GM21381 (cell line): Measurements from ENCODE around the gene ZFYVE27.
"Not testable (repeated sequence)": the region's sequence is repeated elsewhere in the genome, so short reads cannot be mapped to it uniquely, and the experiment has no call there.

ENCODE experiments used
- ATAC-seq: cut with Tn5 transposase; IDR thresholded peaks from one replicate; pipeline ENCODE4 v1.9.1; 2021; ENCODE audit warnings: mild to moderate bottlenecking, moderate library complexity; ENCODE audit not compliant: unreplicated experiment

ZFYVE27 gene

DNA sequence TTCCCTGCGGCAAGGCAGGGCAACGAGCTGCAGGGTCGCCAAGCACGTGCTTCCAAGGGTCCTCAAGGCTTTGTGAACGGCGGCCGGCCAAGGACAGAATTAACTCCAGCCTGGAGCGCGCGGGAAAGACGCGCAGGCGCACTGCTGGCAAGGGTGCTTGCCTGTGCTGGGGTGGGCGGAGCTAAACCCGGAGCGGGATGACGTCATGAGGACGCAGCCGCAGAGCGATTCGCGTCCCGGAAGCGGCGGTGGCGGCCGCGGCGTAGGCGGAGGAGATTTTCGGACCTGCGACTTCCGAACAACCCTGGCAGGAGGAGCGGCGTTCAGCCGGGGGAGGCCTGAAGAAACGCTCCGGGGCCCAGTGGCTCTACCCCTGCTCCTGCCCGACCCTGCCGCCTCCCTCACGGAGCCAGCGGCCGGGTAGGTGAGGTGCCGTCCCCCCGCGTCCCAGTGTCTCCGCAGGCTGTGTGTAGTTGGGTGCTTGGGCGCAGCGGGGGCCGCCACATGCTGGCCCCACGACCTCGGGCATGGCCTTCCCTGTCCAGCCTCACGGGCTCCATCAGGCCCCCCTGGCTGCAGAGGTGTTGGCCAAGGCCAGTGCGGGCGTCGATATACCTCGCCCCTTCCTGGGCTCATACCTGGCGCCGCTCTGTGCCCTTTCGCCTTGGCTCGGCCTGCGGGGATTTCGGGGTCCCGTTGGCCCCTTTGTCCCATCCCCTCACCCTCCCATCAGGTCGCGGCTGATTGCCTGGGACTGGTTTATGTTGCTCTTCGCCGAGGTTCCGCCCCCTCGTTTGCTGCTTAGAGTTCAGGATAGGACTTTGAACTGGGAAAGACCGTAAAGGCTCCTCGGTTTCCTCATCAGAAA lies at the start of gene ZFYVE27:
Gene ZFYVE27 (plus strand): TSS at position 227 of the 868 bp plus-strand sequence. CDS start 1,350 bp downstream, outside the sequence.
- peak; percentile 90 for ATAC-seq

DNA sequence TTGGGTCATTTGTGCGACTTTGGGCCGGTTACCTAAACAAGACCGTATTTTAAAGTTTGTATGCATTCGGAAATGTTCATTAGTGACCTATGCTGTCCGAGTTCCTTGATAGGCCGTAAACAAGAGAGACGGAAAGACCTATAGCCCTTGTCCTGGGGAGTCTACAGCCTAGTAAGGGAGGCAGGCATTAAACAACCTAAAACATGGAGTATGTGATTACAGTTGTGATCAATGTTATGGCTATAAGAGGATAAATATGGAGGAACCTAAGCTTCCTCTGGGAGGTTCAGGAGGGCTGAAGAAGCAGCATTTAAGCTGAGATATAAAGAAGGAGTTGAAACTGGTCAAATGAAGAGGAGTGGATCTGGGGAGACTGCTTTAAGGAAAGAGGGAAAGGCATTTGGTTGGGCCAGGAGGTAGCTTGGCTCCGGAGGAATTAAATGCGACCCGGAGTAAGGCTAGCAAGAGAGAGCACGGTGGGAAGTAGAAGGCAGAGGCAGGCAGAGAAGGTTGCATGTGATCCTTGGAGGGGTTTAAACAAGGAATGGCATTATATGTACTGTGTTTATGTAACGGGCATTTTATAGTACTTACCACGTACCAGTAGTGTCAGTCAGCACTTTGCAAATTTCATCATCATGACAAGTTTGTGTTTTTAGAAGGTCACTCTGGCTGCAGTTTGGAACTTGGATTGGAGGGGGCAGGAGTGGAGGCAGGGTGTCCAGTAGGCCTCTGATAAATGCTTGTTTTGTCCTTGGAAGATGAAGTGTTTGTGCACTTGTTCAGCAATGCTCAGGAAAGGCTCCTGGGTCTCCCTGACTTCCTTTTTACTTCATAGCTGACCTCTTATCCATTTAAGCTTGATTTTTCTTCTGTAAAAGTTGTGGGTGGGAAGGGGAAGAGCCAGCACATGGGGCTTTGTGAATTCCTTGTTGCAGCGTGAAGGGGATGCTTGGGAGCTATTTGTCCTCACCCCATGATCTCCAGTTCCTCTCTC lies 48.8 kb upstream of the ZFYVE27 start:
- no peak for ATAC-seq

GRCh38 chr10:97689559-97690020 lies 47.3 kb upstream of the ZFYVE27 start:
- ATAC-seq, result no peak

- no peak for ATAC-seq
Observed at GRCh38 chr10:97690133-97690532, 46.8 kb upstream of the ZFYVE27 start.

- ATAC-seq, result not testable (repeated sequence)
Observed at GRCh38 chr10:97698072-97698655, 38.8 kb upstream of the ZFYVE27 start.

GRCh38 chr10:97701438-97702069 lies 35.4 kb upstream of the ZFYVE27 start:
- ATAC-seq, result peak; percentile 73

DNA sequence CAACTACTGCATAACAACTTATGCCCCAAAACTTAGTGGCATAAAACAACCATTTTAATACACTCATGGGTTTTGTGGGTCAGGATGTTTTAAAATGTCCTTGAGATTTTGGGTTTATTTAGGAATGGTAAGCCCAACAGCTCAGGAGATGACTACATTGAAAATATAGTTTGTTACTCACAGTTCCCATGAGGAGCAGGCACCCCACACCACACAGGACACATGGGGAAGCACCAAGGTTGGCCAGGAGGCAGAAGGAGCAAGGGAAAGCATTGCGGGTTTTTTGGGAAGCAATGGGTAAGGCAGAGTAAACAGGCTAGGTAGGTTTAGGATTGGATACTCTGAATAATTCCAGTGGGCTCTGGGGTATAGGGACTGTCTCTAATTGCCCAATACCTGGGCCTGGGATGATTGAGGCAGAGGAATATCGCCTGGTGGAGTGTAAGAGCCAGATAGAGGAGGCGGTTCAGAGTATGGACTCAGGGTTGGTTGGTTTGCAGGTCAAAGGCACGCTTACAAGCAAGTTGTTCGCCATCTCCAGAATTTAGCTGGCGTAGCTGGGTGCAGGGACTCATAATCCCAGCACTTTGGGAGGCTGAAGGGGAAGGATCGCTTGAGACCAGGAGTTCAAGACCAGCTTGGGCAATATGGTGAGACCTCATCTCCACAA lies 33.4 kb upstream of the ZFYVE27 start:
- ATAC-seq, result no peak

DNA sequence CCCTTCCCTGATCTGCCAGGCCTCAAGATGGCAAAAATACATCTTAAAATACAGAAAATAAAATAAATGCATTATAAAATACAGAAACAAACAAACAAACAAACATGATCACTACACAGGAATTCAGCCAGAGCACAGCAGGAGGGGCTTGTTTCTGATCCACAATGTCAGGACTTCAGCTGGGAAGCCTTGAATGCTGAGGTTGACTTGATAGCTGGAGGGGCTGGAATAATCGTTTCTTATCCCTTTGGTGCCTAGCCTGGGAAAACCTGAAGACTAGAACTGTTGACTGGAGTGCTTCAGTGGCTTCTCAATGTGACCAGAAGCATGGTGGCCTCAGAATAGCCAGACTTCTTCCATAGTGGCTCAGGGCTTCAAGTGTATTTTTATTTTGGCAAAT lies 32.6 kb upstream of the ZFYVE27 start:
- no peak for ATAC-seq

DNA sequence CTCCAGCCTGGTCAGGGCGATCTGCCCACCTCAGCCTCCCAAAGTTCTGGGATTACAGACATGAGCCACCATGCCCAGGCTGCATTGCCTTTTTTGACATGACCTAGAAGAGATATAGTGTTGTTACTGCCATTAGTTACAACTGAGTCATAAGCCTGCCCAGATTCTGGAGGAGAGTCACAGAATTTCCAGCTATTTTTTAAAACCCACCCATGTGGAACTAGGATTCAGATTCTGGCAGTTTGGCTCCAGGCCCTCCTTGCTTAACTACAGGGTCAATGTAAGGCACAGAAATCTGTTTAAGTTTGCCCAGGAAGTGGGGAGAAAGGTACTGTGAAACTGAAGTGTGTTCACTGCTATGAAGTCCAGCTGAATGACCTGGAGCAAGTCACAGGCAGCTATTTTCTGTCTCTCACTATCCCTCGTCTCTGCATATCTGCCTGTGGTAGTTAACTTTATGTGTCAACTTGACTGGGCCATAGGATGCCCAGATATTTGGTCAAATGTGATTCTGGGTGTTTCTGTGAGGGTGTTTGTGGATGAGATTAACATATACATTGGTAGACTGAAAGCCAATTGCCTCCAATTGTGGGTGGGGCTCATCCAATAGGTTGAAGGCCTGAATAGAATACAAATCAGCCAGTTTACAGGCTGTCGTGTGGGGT lies 31.8 kb upstream of the ZFYVE27 start:
- ATAC-seq, result no peak

DNA sequence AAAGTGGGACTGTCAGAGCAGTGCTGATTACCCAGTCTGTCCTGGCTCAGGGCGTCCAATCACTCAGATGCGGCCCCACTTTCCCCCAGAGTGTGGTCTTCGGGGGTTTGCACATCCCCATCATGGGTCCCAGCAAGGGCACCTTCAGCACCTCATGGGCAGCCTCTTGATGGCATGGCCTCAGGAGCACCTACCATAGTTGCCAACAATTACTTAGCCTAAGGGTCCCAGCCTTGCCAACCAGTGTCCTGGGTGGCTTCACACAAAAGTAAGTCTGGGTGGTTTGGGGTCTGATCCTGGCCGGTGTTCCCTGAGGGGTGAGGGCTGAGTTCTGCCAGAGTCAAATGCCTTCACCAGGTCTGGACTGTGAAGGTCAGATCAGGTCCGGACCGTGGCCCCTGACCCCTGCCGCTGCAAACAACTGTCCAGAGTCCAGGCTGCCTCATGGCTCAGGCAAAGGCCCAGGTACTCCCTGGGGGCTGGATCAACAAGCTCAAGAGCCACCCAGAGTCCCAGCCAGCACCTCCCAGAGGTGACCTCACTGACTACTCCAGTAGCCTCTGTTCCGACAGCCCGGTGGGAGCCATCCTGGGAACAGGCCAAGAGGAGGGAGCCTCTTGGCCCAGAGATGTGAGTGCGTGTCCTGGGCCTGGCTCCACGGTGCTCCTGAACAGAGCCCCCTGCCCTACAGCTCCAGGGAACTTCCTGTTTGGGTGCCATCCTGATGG lies 29.6 kb upstream of the ZFYVE27 start:
- ATAC-seq, result no peak

- ATAC-seq, result no peak
Observed at GRCh38 chr10:97708167-97708566, 28.8 kb upstream of the ZFYVE27 start.

DNA sequence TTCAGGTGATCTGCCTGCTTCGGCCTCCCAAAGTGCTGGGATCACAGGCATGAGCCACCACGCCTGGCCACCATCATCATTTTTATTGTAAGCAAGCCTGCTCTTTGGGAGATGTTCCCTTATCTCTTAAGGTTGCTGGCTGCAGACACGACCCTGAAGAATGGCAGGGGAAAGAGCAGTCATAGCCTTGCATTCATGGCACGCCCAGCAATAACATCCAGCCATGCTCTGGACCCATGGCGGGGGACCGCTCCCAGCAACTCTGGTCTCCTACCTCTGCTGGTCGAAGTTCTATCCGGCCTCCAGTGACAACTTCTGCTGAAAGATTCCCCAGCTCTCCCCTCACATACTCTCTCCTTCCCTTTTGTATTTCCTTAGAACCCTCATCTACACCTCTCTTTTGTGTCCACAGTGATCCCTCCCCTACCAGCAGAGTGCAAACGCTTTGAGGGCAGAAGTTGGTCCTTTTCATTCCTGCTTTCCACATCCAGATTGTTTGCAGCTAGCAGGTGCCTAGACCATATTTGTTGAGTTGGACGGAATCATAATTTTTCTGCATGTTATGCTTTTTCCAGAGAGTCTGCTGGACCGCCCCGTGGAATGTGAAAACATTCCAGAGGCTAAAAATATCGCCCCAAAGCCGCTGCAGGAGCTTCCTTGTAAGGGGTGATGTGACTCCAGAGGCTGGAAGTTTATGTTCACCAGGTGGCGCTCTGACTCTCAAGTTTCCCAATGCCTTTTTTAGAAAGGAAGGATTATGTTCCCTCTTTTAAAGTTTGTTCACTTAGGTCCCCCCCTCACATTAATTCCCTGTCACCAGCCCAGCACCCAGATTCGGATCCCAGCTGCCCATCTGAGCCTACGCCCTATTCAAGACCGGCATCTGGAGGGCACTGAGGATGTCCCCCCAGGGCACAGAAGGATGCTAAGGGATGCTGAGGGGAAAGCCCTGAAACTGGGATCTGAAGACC lies 27.7 kb upstream of the ZFYVE27 start:
- ATAC-seq, result no peak

DNA sequence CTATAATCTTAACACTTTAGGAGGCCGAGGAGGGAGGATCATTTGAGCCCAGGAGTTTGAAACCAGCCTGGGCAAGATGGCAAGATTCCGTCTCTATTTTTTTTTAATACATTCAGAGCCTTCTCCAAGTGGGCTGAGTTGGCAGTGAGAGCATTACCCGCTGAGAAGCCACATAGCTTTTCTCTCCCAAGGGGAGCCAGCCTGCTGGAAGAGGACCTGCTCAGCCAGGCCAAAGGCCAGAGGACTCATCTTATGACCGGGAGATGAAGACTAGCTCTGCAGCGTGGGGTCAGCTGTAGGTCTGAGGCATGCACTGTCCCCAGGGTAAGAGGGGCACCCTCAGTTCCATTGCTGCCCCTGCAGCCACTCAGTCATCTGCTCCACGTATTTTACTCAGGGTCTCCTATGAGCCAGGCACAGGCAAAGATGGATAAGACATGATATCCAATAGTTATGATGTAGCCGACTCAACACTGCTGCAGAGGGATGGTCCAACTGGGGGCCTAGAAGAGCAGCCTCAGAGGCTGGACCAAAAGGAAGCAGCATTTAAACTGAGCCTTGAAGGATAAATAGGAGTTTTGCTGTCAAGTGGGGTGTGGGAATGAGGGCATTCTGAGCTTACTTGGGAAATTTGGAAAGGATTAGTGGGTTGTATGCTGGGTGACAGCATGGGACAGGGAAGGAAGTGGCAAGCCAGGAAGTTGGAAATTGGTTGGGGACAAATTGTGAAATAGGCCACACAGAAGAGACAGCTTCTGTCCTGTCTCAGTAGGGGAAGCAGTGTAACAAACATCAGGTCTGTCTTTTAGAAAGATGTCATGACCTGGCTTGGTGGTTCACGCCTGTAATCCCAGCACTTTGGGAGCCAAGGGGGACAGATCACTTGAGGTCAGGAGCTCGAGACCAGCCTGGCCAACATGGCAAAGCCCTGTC lies 25.0 kb upstream of the ZFYVE27 start:
- no peak for ATAC-seq

DNA sequence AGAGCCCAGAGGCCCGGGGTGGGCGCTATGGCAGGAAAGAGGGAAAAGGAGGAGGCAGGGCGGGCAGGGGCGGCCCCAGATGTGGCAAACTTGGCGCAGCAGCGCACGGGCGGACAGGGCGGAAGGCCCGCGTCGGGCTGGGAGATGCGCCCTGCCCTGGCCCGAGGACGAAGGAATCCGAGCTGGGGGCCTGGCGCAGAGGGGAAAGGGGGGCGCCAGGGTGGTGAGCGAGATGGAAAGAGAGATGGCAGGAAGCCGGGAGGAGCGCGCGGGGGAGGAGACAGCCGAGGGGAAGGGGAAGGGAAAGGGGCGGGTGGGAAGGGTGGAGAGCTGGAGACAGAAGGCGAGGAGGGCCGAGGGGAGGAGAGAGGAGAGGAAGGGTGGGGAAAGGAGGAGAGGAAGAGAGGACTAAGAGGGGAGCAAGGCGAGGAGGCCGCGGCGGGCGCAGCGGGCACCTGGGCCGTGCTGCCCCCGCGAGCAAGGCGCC lies 23.5 kb upstream of the ZFYVE27 start, which contains the start of gene MARVELD1:
Gene MARVELD1 (plus strand): TSS at position 392 of the 487 bp plus-strand sequence. CDS start 147 bp downstream, outside the sequence.
- no peak for ATAC-seq

DNA sequence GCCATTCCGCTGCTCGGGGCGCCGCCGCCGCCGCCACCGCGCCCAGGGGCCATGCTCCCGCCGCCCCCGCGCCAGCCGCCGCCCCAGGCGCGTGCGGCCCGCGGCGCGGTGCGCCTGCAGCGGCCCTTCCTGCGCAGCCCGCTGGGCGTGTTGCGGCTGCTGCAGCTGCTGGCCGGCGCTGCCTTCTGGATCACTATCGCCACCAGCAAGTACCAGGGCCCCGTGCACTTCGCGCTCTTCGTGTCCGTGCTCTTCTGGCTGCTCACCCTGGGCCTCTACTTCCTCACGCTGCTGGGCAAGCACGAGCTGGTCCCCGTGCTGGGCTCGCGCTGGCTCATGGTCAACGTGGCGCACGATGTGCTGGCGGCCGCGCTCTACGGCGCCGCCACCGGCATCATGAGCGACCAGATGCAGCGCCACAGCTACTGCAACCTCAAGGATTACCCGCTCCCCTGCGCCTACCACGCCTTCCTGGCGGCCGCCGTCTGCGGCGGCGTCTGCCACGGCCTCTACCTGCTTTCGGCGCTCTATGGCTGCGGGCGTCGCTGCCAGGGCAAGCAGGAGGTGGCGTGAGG lies 23.0 kb upstream of the ZFYVE27 start:
- peak; percentile 72 for ATAC-seq
